Left lobe of liver (tissue), 2 donors: ENCODE results near the gene COX7A2L. TPM values are rescaled to one million over a fixed set of nuclear protein-coding genes. Genes with fewer than 3 reads are reported as not detected.

Experiments
- ATAC-seq: fragments of 200-7000 bp; cut with Tn5 transposase; one replicate; pipeline ENCODE4 v1.9.1; 2020; ENCODE audit warnings: mild to moderate bottlenecking, moderate library complexity
- DNase-seq: peaks from one replicate; pipeline ENCODE4 v3.0.0-alpha.2; 2020; ENCODE audit warnings: low spot score
- total RNA-seq: library from RNA; stranded (reverse); gene quantifications from one replicate; pipeline ENCODE4 v1.2.1, GENCODE V29; 2021
- donor health status: DM: no; HTN: no; CAD: no; lungs with moderate emphysema.
- donor health status: DM: no; HTN: yes; CAD: no.

The COX7A2L gene
- total RNA-seq, 1 donor from 2014 or later, result 38.5 TPM

DNA sequence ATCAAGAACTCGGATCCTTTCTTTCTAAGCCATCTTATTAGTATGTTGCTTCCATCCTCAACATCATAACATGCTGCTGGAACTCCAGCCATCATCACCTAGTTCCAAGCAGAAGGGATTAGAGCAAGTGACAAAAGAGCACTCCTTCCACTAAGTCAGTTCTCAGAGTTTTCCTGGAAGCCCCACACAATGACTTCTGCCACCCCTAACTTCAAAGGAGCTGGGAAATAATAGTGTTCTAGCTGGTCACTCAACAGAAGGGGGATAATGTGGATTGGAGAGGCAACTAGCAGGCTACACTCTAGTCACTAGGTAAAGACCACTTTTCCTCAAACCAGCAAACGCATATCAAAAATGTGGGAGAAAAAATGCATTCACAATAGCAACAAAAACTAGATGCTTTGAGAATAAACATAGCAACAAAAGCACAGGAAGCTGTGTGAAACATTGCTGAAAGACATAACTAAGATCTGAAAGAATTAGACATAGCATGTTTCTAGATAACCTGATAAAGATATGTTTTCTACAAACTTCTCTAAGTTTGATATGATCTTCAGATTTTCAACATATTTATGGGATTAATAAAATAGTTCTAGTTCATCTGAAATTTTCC is 39.5 kb downstream of the COX7A2L start:
- DNase-seq (no peak), ATAC-seq (no peak)

DNA sequence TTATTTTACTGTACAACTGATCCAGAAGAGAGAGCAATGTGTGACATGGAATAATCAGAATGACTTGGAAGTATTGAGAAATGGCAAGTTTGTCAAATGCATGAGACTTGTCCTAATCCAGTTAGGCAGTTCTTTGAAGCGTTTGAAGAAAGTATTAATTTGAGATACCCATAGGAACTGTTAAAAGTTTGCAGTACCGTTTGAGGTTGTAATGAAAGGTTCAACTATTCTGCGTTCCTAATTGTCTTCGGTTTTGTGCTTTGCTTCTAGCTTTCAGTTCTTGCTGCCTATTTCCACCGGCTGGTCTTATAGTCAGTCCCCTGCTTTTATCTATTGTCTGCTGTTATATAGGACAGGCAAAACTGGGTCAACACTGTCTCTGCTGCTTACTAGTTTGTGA is 41.8 kb downstream of the COX7A2L start:
- ATAC-seq, result no peak
- no peak for DNase-seq

DNA sequence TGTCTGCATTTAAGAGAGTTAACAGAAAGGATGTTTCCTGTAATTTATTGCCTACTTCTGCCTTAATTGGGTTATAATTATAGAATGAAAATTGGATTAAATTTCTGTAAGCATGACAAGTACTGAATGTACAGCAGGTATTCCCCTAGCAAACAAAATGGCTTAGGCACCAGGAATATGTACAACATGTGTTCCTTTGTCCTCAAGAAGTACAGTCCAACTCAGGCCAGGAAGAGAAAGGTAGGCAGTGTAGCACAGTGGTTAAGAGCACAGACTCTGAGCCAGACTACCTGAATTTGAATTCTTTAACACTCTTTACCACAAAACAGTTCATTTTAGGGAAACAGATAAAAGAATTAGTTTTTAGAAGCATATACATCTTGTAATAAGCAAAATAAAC is 43.1 kb downstream of the COX7A2L start:
- ATAC-seq, result no peak

DNA sequence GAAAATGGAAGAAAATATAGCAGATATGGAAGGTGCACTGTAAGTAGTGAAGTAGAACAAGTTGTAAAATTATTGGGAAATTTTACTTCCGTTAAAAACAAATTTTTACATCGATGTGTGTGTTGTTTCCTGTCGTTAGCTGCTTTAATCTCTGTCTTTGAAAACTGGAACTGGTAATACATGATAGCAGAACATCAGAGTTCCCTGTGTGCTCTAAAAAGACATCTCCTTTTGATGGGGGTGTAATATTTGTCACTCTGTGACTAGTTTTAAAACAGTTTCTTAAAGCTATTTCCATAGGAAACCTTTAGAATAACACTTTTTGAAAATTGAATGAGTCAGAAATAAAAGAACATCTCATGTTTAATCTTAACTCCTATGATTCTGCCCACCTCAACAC is 43.5 kb downstream of the COX7A2L start:
- DNase-seq, result no peak
- no peak for ATAC-seq

More for the DNA sequence above, 43.1 kb downstream of the COX7A2L start:
- no peak for DNase-seq

DNA sequence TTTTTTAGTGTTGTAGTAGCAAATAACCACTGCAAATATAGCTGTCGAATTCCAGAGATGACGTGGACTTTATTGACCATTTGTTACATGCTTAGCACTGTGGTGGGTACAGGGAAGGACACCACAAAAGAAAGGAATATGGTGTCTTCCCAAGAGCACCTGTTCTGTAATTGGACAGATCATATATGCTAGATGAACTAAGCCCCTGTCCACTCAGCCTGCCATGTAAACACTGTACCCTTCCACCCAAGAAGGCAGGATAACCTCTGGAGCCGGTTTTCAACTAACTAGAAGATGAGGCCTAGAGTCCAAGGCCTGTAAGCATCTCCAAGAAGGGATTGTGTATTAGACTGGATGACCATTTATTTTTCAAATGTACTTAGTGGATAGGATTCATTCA is 44.1 kb downstream of the COX7A2L start:
- DNase-seq (no peak), ATAC-seq (no peak)

DNA sequence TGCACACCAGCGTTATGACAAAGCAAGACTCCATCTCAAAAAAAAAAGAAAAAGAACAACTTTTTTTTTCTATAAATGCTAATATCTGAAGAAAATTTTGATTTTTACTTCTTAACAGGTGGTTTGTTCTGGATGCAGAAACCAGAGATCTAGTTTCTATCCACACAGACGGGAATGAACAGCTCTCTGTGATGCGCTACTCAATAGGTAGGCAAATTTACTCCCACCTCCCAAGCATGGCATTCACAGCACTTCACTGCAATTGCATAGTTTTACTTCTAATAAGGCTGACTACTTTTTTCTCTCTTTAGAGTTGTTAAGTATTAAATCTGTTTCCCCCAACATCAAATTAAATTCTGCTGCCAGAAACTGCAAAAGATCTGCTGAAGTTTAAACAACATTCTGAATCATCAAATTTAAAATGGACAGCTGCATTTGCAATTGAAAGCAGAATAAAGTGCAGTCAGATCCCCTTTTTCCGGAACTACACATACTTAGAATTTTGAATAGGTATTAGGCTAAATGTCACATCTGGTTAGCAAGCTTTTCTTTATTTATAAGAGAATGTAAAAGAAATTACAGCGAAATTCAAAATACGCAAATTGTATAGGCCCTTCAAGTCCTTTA is 45.1 kb downstream of the COX7A2L start:
- DNase-seq, result no peak

DNA sequence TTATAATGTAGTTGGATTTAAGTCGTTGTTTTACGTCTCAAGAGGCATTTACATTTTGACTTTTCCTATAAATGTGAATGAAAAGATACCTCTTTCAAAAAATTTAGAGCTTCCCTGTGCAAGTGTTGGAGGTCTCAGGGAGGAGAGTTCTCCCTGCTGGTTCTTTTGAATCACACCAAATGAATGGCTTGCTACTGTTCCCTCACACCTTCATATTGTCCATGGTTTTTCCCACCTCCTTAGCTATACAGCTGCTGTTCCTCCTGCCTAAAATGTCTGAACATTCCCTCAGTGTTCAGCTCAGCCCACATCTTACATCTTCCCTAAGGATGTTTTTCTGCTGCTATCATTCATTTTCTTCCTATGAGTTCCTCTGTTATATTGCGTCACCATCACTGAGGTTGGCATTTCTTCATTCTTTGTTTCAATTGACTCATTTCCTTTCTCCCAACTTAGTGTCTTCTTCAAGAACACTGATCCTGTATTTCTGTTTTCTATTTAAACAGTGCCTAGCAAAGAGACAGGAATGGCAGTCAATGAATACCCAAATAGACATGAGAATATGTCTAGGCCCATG is 46.0 kb downstream of the COX7A2L start:
- ATAC-seq (no peak), DNase-seq (no peak)

More for the DNA sequence above, 45.1 kb downstream of the COX7A2L start:
- ATAC-seq, result no peak

DNA sequence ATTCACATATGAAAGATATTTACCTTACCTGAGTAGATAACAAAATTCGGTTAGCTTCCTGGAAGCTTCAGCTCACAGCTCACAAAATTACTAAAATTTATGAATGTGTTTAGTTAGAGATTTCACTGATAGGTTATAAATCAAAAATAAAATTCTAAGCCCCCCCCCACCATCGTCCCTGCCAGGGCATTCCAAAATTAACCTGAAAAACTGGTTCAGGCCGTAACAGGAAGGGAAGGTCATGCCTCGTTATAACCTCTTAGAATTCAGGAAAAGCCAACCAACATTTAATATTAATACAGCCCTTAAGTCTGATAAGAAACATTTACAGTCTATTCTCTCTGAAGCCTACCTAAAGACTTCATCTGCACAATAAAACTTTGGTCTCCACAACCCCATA is 48.9 kb downstream of the COX7A2L start:
- ATAC-seq, result no peak
- DNase-seq, result no peak

DNA sequence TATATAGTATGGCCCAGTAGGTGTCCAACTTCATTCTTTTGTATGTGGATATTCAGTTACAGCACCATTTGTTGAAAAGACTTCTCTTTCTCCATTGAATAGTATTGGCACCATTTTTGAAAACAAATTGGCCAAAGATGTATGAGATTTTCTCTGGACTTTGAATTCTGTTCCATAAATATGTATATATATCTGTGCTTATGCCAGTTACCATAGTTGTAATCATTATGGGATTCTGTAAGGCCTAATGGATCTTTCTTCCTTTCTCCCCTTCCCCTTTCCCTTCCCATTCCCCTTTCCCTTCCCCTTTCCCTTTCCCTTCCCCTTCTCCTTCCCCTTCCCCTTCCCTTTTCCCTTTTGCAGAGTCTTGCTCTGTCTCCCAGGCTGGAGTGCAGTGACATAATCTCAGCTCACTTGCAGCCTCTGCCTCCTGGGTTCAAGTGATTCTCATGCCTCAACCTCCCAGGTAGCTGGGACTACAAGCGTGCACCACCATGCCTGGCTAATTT is 51.0 kb downstream of the COX7A2L start:
- DNase-seq (no peak), ATAC-seq (no peak)

DNA sequence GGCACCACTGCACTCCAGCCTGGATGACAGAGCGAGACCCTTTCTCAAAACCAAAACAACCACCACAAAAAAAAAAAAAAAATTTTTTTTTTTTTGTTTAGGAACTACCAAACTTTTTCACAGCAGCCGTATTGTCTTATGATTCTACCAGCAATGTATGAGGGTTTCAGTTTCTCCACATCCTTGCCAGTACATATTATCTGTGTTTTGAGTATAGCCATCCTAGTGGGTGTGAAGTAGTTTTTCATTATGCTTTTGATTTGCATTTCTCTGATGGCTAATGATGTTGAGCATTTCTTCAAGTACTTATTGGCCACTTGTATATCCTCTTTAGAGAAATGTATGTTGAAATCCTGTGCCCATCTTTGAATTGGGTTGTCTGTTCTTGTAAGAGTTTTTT is 51.7 kb downstream of the COX7A2L start:
- ATAC-seq (no peak), DNase-seq (no peak)

DNA sequence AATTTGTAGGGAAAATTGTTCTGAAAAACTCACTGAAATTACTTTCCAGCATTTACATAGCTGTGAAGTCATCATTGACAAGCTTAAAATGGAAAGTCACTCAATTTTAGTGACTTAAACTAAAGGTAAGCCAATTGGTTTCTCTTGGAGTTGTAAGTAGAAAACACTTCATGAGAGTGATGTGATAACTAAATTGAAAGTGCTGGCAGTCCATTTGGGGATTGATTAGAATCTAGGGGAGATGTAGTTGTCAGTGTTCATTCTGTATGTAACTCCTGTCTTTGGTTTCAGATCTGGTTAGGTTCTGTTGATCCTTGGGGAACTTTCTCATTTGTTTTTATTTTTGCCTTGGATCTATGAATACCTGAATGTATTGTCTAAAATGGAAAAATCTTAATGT is 53.8 kb downstream of the COX7A2L start:
- DNase-seq, result no peak
- ATAC-seq, result no peak

DNA sequence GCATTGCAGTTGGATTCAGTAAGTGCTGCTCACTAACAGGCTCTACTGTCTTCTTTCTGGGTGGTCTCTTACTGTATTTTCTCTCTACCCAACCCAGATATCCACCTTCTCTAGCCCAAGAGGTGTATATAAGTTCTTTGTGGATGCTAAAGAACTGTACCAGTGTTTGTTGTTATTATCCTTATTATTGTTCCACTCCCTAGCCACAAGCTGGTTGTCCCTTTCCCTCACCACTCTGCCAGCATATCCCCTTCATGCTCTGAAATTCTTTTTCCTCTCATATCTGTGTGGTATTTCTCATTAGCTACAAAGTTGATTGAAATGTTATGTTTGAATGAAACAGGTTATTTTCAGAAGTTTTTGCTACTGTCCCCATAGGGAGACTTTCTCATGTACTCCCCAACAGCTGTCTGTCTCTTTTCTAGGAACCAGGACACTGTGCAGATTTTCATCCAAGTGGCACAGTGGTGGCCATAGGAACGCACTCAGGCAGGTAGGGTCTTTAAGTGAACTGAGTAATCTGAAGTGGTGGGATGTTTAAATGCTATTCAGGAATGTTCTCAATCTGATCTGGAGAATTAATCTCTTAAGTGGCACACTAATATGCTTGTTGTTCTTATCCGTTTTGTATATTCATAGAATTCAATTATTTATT is 56.8 kb downstream of the COX7A2L start:
- ATAC-seq (no peak), DNase-seq (no peak)

DNA sequence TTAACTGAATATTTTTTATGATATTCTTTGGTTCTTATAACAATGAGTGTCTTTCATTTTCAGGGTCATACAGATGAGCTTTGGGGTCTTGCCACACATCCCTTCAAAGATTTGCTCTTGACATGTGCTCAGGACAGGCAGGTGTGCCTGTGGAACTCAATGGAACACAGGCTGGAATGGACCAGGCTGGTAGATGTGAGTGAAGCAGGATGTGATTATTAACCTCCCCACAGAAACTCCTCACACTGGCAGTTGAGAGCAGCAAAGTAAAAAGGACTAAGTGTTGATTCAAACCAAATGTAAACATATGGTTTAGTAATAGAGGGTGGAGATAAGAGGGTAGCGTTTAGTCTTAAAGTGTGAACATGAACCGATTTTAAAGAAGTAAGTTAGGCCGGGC is 57.8 kb downstream of the COX7A2L start:
- DNase-seq (no peak), ATAC-seq (no peak)

DNA sequence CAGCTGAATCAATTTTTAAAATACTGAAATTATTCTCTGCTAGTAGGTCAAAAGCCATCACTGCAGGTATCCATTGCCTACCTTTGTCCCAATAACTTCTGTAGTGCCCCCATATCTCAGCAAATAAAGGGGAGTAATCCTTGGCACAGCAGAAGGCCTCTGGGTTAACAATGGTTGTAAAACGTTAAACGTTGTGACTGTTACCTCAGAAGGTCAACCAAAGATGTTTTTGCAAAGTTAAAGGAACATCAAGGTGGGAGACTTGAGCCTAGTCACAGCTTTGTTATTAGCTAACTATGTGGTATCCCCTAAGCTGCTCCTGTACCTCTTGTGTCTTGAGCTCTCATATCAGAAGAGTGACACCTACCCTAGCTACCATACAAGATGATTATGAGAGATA is 60.5 kb downstream of the COX7A2L start:
- no peak for ATAC-seq
- DNase-seq, result no peak

Other genes with a start within 250 kb of the COX7A2L start
- gene EML4, start 191.9 kb downstream of the COX7A2L start, total RNA-seq, result 30.4 TPM
- not detected for gene KCNG3, start 132.8 kb upstream of the COX7A2L start, total RNA-seq
- gene MTA3, start 207.4 kb upstream of the COX7A2L start, total RNA-seq, result 6.7 TPM